ENCODE data around the gene MRC1.
A peak's percentile ranks its signal among the peaks of the same experiment; 100 is the strongest.

MRC1 gene

DNA sequence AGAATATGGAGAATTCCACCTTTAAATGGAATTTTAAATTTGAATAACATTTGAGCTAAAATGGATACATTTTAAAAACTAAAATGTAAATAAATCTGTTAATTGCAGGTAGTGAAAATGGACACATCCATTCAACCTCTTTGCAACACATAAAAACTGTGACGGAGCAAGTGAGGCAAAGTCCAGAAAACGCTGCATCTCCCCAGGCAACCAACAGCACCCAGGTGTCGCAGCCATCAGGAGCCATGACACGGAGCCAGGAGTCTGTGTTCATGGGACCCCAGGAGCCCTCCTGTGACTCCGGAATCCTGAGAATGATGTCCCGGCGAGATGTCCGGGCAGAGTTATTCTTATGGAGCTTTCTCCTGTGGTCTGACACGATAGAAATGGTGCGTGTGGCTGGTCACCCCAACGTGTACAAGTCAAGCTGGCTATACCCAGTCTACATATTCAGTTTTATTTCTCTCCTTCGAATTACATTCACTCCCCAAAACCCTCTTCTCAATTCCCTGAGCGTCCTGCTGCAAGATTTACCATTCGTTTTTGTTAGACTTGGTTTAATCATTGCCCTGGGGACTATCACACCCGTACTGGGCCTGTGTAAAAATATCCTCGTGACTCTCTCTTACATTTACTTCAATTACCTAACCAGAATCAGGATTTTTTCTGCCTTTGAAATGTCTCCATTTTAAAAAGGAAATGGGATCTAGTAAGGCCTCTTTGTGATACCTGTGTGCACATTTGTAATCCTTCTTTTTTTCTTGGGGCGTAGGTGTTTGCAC lies 13.1 kb upstream of the MRC1 start:
- DNase-seq (ENCODE audit: low spot score): no peak

DNA sequence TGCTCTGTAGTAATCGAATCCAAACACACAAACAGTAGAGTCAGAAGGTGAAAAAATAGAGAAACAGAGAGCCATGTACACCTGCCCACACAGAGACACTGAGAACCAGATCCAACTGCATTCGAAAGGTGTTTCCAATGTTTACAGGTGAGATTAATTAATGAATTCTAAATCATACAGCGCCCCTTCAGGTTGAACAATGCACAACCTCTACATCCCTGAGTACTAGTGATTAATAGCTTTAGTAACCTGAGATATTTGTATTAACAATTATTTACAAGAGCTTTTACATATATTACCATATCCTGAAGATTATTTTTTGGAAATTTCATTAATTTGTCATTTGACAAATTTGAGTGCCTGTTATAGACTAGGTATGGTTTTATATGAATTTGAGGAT lies 7.6 kb upstream of the MRC1 start:
- DNase-seq (ENCODE audit: low spot score): peak; percentile 7

GRCh38 chr10:17802350-17802749 lies 6.8 kb upstream of the MRC1 start:
- DNase-seq (ENCODE audit: low spot score): no peak

DNA sequence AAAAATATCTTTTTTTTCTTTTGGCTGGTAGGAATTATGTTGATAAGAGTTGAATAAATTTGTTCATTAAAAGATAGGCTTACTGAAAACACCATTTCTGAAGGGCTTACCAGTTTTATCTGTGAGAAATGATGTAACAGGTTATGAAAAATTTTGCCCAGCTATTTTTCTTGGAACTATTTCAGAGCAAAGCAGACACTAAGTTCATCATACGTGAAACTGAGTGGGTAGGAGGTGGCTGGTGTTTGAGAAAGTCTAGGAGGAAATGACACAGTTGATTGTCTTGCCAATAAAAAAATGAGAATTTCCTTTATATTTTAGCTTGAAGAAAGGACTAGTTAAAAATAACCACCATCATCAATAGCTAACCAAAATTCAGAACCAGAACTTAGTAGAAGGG lies 6.2 kb upstream of the MRC1 start:
- no peak for DNase-seq (ENCODE audit: low spot score)

DNA sequence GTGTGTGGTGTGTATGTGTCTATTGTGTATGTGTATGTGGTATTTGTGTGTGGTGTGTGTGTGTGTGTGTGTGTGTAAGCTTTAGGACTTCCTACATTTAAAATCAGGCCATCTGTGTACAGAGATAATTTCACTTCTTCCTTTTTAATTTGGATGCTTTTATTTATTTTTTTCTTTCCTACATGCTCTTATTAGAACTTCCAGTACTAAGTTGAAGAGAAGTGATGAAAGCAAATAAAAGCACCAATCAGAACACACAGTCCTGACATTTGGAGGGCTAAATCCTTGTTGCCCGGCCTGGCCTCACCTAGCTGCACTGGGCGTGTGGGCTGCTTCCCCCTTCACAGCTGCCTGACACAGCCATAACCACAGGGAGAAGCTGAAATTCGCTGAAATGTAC lies 3.8 kb upstream of the MRC1 start:
- no peak for DNase-seq (ENCODE audit: low spot score)

DNA sequence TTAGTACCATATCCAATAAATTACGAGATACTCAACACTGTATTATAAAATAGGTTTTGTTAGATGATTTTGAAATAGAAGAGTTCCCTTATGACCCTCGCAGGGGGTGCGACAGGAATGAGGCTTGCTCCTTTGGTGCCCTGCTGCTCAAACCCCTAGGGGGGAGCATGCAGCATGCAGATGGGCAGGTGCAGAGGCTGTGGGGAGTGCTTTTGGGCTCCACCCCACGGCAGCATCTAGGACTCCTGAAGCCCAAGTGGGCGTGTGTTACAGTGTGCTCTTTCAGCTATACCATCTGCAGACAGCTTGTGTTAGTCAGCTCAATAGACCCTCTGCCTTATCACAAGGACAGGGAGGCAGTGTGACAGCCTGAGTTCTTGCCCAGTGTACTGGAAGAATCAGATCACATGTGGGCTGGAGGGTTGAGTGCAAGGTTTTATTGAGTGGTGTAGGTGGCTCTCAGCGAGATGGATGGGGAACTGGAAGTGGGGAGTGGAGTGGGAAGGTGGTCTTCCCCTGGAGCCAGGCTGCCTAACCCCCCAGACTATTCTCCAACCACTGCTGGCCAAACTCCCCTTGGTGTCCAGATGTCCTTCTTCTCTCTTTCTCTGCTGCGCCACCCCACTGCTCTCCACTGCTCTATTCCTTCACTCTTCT lies 3.1 kb upstream of the MRC1 start:
- peak; percentile 78 for DNase-seq (ENCODE audit: low spot score)

DNA sequence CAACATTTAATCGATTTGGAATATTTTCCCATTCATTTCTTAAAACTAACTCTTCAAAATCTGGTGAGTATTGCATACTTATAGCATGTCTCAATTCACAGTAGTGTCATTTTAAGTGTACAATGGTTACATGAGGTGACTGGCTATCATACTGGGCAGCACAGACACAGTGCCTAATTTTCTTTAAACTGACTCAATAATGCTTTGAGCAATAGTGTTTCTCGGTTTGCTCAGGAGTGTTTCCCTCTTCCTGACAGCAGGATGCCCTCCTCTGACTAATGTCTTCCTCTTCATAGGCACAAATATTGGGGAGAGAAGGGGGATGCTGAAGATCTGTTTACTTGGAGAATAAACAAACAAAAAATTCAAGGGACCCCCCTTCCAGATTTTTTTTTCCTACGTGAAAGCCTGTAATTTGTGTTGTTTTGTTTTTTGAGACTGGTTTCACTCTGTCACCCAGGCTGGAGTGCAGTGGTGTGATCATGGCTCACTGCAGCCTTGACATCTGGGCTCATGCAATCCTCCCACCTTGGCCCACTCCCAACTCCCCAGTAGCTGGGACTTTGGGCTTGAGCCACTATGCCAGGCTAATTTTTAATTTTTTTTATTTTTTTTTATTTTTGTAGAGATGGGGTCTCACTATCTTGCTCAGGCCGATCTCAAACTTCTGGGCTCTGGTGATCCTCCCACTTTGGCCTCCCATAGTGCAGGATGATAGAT lies 2.2 kb downstream of the MRC1 start:
- no peak for DNase-seq (ENCODE audit: low spot score)

- no peak for DNase-seq (ENCODE audit: low spot score)
Measured at GRCh38 chr10:17814973-17815372, 5.8 kb downstream of the MRC1 start.

- no peak for DNase-seq (ENCODE audit: low spot score)
Measured at GRCh38 chr10:17816199-17816598, 7.1 kb downstream of the MRC1 start.

DNA sequence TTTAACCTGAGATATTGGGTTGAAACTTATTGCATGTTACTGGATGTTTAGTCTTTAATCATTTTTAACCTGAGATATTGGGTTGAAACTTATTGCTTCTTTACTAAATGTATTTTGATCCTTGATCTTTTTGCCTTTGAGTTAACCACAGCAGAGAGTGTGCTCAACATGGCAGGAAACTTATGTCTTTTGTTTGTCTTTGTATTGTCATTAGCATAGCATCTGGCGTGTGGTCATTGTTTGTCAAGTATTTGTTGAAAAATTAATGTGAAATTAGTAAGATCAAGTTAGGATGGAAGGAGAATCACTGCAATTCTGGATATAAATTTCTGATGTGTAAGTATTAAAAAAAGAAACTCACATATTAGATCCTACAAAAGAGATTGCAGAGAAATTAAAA lies 8.2 kb downstream of the MRC1 start:
- DNase-seq (ENCODE audit: low spot score): no peak

DNA sequence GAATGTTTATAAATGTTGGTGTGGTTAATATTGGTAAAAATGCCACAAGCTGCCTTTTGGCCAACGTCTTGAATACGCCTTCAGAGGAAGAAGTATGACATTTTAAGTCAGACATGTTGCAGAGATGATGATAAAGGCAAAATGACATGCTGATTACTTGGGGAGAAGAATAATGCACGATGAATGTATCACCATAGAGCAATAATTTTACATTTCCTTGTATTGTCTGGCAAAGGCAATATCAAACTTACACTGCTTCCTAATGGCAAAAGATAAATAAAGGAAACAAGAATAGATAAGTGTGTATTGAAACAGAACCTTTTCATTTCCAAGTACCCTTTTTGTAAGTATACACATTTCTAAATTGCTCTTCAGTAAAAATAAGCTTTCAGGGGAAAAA lies 8.6 kb downstream of the MRC1 start:
- no peak for DNase-seq (ENCODE audit: low spot score)

- DNase-seq (ENCODE audit: low spot score): no peak
Measured at GRCh38 chr10:17819836-17820235, 10.7 kb downstream of the MRC1 start.

GRCh38 chr10:17820943-17821342 lies 11.8 kb downstream of the MRC1 start:
- no peak for DNase-seq (ENCODE audit: low spot score)

DNA sequence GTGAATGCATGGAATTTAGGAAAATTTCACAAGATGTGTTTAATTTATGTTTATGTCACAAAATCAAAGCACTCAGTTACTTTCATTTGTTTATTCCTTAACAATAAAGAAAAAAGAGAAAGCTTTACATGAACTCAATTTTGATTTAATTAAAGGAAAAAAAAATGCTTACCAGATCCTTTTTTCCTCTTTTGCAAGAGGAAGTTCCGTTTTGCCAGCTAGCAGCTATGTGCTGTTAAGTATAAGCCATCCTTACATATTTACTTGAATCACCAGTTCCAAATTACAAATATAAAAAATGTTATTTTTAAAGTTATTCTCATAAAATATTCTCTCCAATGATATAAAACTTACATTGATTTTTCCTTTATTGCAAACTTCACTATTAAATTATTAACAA lies 12.7 kb downstream of the MRC1 start:
- no peak for DNase-seq (ENCODE audit: low spot score)

DNA sequence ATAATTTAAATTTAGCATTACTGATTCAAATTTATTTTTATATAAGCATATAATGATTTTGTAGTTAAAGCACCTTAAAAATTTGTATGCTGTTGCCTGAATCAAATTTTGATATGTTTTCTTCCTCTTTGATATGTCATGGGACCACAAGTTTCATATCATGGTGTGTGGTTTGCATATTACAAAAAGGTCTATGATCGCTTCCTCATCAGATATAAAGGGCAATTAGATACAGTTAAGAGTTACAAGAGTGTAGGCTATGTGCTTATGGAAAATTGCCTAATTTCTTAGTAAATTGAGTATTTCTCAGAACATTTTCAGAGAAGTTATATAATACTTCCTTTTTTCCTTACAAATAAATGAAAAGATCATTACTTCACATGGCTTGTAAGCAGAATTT lies 22.2 kb downstream of the MRC1 start:
- no peak for DNase-seq (ENCODE audit: low spot score)

DNA sequence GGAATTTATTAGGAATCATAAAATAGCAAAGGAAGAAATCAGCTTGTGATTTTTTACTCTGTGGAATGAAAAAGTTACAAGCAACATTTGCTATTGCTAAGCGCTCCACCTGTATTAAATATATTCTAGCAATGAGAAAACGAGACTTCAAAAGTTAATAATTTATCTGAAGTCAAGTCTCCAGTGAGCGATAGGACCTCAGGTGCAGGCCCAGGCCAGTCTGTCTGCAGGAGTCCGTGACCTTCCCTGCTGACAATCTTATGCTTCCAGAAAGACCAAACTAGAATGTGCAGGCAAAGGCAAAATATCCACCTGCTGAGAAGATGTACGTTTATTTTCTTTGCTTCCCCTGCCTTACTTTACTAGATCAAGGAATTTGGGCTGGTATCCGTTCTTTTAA lies 22.7 kb downstream of the MRC1 start:
- no peak for DNase-seq (ENCODE audit: low spot score)

GRCh38 chr10:17833656-17834055 lies 24.5 kb downstream of the MRC1 start:
- no peak for DNase-seq (ENCODE audit: low spot score)

DNA sequence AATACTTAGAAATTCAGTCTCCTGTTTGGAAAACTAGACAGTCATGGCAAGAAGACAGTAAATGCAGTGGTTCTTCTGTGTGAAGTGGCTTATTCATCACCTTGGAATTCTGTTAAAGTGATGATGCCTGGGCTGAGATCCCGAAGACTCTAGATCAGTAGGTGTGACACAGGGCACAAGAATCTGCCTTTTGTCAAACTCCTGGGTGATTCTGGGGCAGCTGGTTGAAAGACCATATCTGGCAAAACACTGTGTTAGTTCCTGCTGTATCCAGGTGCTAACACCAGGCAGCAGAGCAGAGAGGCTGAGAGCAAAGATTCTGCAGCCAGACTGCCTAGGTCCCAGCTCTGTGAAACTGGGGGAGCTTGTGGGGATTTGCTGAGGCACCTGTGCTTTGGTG lies 26.5 kb downstream of the MRC1 start:
- DNase-seq (ENCODE audit: low spot score): no peak

GRCh38 chr10:17836942-17837341 lies 27.8 kb downstream of the MRC1 start:
- DNase-seq (ENCODE audit: low spot score): no peak

DNA sequence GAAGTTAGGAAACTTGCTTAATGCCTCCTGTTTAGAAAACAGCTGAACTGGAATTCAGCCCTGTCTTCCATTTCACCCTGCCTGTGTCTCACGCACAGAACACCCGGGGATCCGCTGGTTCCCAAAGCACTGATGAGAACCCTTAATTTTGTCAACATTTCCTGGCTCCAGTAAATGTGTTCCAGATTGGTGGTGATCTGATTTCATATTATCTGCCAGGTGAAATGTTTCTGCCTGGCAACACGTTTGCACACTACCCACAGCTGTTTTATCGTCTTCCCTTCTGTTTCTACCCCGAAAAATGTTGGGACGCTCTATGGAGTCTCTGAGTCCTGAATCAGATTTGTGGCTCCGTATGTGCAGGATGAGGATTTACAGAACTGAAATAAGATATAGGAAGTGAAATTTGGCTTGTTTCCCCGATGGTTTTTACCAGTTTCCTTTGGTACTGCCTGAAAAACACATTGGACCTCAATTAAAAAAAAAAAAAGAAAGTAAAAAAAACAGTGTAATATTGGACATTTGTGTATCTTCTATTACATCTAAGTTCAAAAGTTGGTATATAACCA lies 29.0 kb downstream of the MRC1 start:
- DNase-seq (ENCODE audit: low spot score): no peak

DNA sequence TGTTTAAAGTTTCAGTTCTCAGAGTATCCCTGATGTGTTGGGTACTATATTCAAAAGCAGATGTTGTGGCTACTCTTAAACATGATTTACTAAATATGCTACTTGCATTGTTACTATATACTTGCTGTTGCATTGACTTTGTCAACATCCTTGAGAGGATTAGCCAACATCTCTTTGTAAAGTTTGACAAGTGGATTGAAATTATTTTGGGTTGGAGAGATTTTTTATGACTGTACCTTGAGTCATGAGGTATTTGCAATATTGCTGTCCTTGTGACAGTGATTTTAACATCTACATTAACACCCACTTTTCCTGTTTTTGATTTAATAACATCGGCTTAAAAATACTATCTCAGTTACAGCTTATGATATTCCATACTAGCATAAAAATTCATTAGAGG lies 31.9 kb downstream of the MRC1 start:
- DNase-seq (ENCODE audit: low spot score): no peak

DNA sequence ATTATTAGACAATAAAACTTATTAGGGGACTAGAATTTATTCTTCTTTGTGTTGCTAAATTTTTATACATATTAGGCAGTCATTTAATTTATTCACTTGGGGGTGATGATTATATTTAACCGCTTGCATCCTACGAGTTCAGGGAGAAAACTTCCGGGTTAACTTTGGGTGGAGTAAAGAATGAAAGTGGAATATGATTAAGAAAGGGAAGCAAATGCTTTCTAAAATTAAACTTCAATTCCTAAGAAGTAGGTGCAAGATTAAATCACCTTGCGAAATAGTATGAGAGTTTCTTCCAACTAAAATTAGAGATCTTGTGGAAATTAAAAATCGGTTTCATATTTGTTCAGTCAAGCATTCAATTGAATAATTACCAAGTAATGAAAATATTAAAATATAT lies 33.5 kb downstream of the MRC1 start:
- DNase-seq (ENCODE audit: low spot score): no peak

Data from NAMALWA (cell line).